Measurements from ENCODE around the gene PLPP2.

Gene PLPP2

DNA sequence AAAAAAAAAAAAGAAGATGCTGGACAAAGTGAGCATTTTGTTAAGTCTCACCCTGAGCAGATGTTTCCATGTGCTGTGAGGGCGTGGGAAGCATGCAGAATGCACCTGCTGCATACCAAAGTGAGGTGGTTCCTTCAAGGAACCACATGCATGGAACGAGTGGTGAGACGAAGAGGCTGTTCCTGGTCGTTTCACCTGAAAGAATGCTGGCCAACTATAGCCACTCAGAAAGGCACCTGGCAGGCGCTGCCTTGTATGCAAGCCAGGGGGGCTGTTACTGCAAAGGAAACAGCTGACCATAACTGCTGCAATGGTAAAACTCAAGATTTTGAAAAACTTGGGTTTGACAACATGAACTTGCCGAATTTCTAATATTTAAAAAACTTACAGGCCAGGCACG, 38.7 kb upstream of the PLPP2 start:
- Histone ChIP-seq H3K27me3 (ENCODE audit: control insufficient read depth in 5 of 5, insufficient read depth in 4 of 5, low read length in 5 of 5) (no peaks in the 10 kb centered on the region), H3K4me1 (ENCODE audit: control insufficient read depth in 5 of 5, insufficient read depth in 5 of 5, low read length in 5 of 5) (peaks cover 0 to 6% (median 0%) of the 10 kb centered on the region in 5 donors), H3K4me3 (ENCODE audit: low read depth in 1 of 5, low read length in 5 of 5) (no peak overlapping the region), H3K27ac (ENCODE audit: low read depth, low read length) (no peak overlapping the region), H3K9me3 (ENCODE audit: control insufficient read depth in 5 of 5, low read length in 5 of 5) (peaks cover 0 to 15% (median 3%) of the 10 kb centered on the region in 5 donors), H3K9ac (ENCODE audit: low read length in 5 of 5) (no peak overlapping the region), H3K36me3 (ENCODE audit: control insufficient read depth in 5 of 5, insufficient read depth in 5 of 5, low read length in 5 of 5) (peaks cover 5 to 78% (median 73%) of the 10 kb centered on the region in 5 donors)

DNA sequence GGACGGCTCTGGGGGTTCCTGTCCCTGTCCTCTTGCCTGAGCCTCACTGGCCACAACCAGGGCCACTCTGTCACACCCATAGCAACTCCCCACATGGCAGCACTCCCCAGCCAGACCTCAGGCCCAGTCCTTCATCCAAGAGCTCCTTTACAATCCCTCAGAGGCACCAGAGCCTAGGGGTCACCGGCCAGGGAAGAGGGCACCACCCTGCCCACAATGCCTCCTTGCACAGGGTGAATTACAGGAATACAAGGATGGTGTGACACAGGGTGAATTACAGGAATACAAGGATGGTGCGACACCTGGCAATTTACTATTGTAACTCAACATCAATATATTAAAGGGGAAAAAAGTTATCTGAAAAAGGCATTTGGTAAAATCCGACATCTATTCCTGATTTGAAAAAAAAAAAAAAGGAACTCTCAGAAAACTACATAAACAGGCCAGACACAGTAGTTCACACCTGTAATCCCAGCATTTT, 36.9 kb upstream of the PLPP2 start:
- Histone ChIP-seq H3K27ac (ENCODE audit: low read depth, low read length) (no peak overlapping the region), H3K4me1 (ENCODE audit: control insufficient read depth in 5 of 5, insufficient read depth in 5 of 5, low read length in 5 of 5) (peaks cover 0 to 6% (median 0%) of the 10 kb centered on the region in 5 donors), H3K27me3 (ENCODE audit: control insufficient read depth in 5 of 5, insufficient read depth in 4 of 5, low read length in 5 of 5) (no peaks in the 10 kb centered on the region), H3K9me3 (ENCODE audit: control insufficient read depth in 5 of 5, low read length in 5 of 5) (peaks cover 0 to 15% (median 3%) of the 10 kb centered on the region in 5 donors), H3K36me3 (ENCODE audit: control insufficient read depth in 5 of 5, insufficient read depth in 5 of 5, low read length in 5 of 5) (peaks cover 5 to 83% (median 67%) of the 10 kb centered on the region in 5 donors), H3K9ac (ENCODE audit: low read length in 5 of 5) (no peak overlapping the region), H3K4me3 (ENCODE audit: low read depth in 1 of 5, low read length in 5 of 5) (no peak overlapping the region)

DNA sequence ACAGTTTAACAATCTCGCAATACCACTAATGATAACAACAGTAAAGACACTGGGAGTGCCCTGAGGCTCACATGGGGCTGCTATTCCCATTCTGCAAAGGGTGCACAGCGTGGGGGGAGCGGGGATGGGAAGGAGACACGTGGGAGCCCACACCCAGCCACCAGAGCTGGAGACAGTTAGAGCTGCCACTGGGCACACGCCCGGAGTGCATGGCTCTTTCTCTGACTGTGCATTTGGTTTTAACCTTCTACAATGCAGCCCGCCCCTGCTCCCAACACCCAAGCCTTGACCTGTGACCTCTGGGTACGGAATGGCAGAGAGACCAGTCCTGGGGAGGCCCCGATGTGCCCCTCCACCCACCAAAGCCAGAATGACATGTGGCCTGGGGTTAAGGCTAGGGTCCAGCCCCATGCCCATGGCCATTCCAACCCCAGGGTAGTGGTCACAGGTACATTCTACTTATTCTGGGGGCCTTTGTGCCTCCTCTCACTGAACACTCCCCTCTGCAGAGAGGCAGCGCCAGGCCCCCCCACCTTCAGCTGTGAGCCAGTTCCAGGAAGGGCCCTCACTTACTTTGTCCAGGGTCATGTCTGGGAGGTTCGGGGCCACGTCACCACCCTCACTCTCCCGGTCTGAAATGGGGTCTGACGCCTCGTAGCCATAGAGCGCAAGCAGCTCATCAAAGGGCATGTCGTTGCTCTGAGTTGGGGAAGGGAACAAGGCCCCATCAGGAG, 36.3 kb upstream of the PLPP2 start:
- peaks cover 5 to 89% (median 72%) of the 10 kb centered on the region in 5 donors for H3K36me3 ChIP-seq (ENCODE audit: control insufficient read depth in 5 of 5, insufficient read depth in 5 of 5, low read length in 5 of 5)
- peaks cover 0 to 15% (median 3%) of the 10 kb centered on the region in 5 donors for H3K9me3 ChIP-seq (ENCODE audit: control insufficient read depth in 5 of 5, low read length in 5 of 5)
- H3K27ac ChIP-seq (ENCODE audit: low read depth, low read length), result no peak overlapping the region
- peaks cover 0 to 6% (median 0%) of the 10 kb centered on the region in 5 donors for H3K4me1 ChIP-seq (ENCODE audit: control insufficient read depth in 5 of 5, insufficient read depth in 5 of 5, low read length in 5 of 5)
- no peaks in the 10 kb centered on the region for H3K27me3 ChIP-seq (ENCODE audit: control insufficient read depth in 5 of 5, insufficient read depth in 4 of 5, low read length in 5 of 5)
- no peak overlapping the region for H3K4me3 ChIP-seq (ENCODE audit: low read depth in 1 of 5, low read length in 5 of 5)
- no peak overlapping the region for H3K9ac ChIP-seq (ENCODE audit: low read length in 5 of 5)

DNA sequence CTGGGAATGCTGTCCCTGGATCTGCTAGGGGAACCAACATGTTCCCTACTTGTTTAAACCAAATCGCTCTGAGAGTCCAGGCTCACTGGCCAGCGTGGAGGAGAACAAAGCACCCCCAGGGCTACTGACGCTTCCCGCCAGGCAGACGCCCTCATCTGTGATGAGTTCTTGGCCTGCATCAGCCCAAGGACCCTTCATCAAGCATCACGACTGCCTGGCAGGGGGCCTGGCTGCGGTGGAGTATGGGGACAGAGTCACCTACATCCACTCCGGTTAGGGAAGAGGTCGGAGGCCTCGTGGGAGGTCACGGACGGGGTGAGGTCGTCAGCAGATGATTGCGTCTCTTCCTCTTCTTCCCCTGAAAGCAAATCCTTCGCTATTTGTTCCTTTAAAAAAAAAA, 35.7 kb upstream of the PLPP2 start:
- peaks cover 8 to 94% (median 74%) of the 10 kb centered on the region in 5 donors for H3K36me3 ChIP-seq (ENCODE audit: control insufficient read depth in 5 of 5, insufficient read depth in 5 of 5, low read length in 5 of 5)
- H3K9ac ChIP-seq (ENCODE audit: low read length in 5 of 5), result no peak overlapping the region
- H3K4me3 ChIP-seq (ENCODE audit: low read depth in 1 of 5, low read length in 5 of 5), result no peak overlapping the region
- peaks cover 0 to 6% (median 0%) of the 10 kb centered on the region in 5 donors for H3K4me1 ChIP-seq (ENCODE audit: control insufficient read depth in 5 of 5, insufficient read depth in 5 of 5, low read length in 5 of 5)
- no peaks in the 10 kb centered on the region for H3K27me3 ChIP-seq (ENCODE audit: control insufficient read depth in 5 of 5, insufficient read depth in 4 of 5, low read length in 5 of 5)
- H3K9me3 ChIP-seq (ENCODE audit: control insufficient read depth in 5 of 5, low read length in 5 of 5), result peaks cover 0 to 15% (median 3%) of the 10 kb centered on the region in 5 donors
- H3K27ac ChIP-seq (ENCODE audit: low read depth, low read length), result no peak overlapping the region

DNA sequence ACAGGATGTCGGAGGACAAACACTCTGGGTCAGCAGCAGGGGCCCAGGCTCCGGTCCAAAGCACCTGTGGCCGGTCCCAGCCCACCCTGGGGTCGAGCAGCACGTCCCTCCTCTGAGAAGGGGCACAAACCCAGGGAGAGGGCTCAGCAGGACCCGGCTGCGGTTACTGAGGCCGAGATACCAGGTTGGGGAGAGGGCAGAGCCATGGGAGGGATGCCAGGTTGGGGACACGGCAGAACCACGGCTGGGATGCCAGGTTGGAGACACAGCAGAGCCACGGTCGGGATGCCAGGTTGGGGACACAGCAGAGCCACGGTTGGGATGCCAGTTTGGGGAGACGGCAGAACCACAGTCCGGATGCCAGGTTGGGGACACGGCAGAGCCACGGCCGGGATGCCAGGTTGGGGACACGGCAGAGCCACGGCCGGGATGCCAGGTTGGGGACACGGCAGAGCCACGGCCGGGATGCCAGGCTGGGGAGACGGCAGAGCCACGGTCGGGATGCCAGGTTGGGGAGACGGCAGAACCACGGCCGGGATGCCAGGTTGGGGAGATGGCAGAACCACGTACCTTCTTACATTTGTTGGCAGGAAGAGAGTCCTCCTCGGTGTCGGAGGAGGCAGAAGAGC, 34.8 kb upstream of the PLPP2 start:
- peaks cover 0 to 6% (median 0%) of the 10 kb centered on the region in 5 donors for H3K4me1 ChIP-seq (ENCODE audit: control insufficient read depth in 5 of 5, insufficient read depth in 5 of 5, low read length in 5 of 5)
- H3K9me3 ChIP-seq (ENCODE audit: control insufficient read depth in 5 of 5, low read length in 5 of 5), result peaks cover 0 to 15% (median 3%) of the 10 kb centered on the region in 5 donors
- no peak overlapping the region for H3K27ac ChIP-seq (ENCODE audit: low read depth, low read length)
- peak overlapping the region in 1 of 5 donors; percentile 30 for H3K9ac ChIP-seq (ENCODE audit: low read length in 5 of 5)
- peaks cover 8 to 91% (median 75%) of the 10 kb centered on the region in 5 donors for H3K36me3 ChIP-seq (ENCODE audit: control insufficient read depth in 5 of 5, insufficient read depth in 5 of 5, low read length in 5 of 5)
- H3K27me3 ChIP-seq (ENCODE audit: control insufficient read depth in 5 of 5, insufficient read depth in 4 of 5, low read length in 5 of 5), result no peaks in the 10 kb centered on the region
- H3K4me3 ChIP-seq (ENCODE audit: low read depth in 1 of 5, low read length in 5 of 5), result no peak overlapping the region

DNA sequence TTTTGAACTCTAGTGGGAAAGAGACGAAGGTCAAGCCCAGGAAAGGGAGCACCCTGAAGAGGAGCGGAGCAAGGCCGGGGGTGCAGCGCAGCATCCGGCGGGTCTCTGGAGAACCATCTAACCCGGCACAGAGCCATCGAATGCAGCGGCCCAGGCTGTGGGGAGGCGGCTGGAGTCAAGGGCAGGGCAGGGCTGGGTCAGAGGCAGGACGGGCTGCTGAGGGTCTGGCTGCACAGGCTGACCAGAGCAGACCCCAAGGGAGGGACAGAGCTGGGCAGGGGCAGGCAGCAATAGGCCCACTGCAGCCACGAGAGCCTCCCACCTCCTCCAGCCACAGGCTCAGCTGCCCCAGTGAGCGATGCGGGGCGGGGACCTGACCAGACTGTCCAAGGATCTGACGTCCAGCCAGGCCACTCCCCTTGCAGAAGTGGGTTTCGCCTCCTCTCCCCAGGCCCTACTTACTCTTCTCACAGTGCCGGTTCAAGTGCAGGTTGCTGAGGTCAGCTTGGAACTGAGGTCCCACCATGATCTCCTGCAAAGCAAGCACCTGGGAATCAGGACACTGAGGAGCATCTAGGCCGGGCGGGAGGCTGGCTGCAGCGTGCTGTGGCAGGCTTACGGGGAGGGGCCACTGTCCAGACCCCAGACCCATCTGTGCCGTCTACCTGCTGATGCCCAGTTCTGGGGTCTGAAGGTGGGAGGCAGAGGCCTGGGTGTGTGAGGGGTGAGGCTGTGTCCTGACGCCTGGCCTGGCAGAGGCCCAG, 34.2 kb upstream of the PLPP2 start:
- Histone ChIP-seq H3K27ac (ENCODE audit: low read depth, low read length) (no peak overlapping the region), H3K27me3 (ENCODE audit: control insufficient read depth in 5 of 5, insufficient read depth in 4 of 5, low read length in 5 of 5) (no peaks in the 10 kb centered on the region), H3K4me3 (ENCODE audit: low read depth in 1 of 5, low read length in 5 of 5) (no peak overlapping the region), H3K9ac (ENCODE audit: low read length in 5 of 5) (peak overlapping the region in 1 of 5 donors; percentile 30), H3K9me3 (ENCODE audit: control insufficient read depth in 5 of 5, low read length in 5 of 5) (peaks cover 0 to 11% (median 0%) of the 10 kb centered on the region in 5 donors), H3K36me3 (ENCODE audit: control insufficient read depth in 5 of 5, insufficient read depth in 5 of 5, low read length in 5 of 5) (peaks cover 6 to 91% (median 73%) of the 10 kb centered on the region in 5 donors), H3K4me1 (ENCODE audit: control insufficient read depth in 5 of 5, insufficient read depth in 5 of 5, low read length in 5 of 5) (peaks cover 0 to 6% (median 0%) of the 10 kb centered on the region in 5 donors)

DNA sequence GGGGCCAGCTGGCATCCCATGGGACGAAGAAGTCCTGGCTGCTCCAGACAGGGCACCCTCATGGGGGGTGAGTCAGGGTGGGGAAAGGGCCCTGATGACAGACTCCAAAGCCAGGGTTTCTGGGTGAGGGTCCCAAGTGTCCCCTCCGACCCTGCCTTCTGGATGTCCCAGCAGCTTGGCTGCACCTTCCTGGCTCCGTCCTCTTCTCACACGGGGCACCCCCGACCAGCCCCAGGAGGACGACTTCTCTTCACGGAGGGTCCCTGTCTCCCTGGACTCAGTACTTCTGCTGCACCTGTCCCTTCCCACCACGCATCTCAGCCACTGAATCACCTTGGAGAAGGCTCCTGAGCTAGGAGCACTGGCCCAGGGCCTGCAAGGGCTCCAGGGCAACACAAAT, 33.5 kb upstream of the PLPP2 start:
- Histone ChIP-seq H3K27me3 (ENCODE audit: control insufficient read depth in 5 of 5, insufficient read depth in 4 of 5, low read length in 5 of 5) (no peaks in the 10 kb centered on the region), H3K4me1 (ENCODE audit: control insufficient read depth in 5 of 5, insufficient read depth in 5 of 5, low read length in 5 of 5) (peaks cover 0 to 6% (median 0%) of the 10 kb centered on the region in 5 donors), H3K4me3 (ENCODE audit: low read depth in 1 of 5, low read length in 5 of 5) (no peak overlapping the region), H3K27ac (ENCODE audit: low read depth, low read length) (no peak overlapping the region), H3K36me3 (ENCODE audit: control insufficient read depth in 5 of 5, insufficient read depth in 5 of 5, low read length in 5 of 5) (peaks cover 8 to 90% (median 70%) of the 10 kb centered on the region in 5 donors), H3K9me3 (ENCODE audit: control insufficient read depth in 5 of 5, low read length in 5 of 5) (peaks cover 0 to 11% (median 0%) of the 10 kb centered on the region in 5 donors), H3K9ac (ENCODE audit: low read length in 5 of 5) (no peak overlapping the region)

DNA sequence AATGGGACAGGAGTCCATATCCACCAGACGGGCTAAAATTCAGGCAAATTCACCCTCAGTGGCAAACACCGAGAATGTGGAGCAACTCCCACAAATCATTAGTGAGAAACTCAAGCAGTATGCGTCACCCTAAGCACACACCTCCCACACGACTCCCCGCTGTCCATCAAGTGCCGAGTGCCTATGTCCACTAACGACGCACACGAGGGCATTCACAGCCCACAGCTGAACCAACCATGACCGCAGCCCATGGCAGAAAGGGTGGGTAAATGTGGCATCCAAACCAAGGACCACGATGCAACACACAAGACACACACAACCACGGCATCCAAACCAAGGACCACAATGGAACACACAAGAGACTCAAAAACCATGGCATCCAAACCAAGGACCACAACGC, 31.4 kb upstream of the PLPP2 start:
- Histone ChIP-seq H3K27me3 (ENCODE audit: control insufficient read depth in 5 of 5, insufficient read depth in 4 of 5, low read length in 5 of 5) (no peaks in the 10 kb centered on the region), H3K4me1 (ENCODE audit: control insufficient read depth in 5 of 5, insufficient read depth in 5 of 5, low read length in 5 of 5) (peaks cover 0 to 6% (median 0%) of the 10 kb centered on the region in 5 donors), H3K36me3 (ENCODE audit: control insufficient read depth in 5 of 5, insufficient read depth in 5 of 5, low read length in 5 of 5) (peaks cover 6 to 83% (median 57%) of the 10 kb centered on the region in 5 donors), H3K4me3 (ENCODE audit: low read depth in 1 of 5, low read length in 5 of 5) (no peak overlapping the region), H3K27ac (ENCODE audit: low read depth, low read length) (no peak overlapping the region), H3K9ac (ENCODE audit: low read length in 5 of 5) (no peak overlapping the region), H3K9me3 (ENCODE audit: control insufficient read depth in 5 of 5, low read length in 5 of 5) (peaks cover 0 to 4% (median 0%) of the 10 kb centered on the region in 5 donors)

DNA sequence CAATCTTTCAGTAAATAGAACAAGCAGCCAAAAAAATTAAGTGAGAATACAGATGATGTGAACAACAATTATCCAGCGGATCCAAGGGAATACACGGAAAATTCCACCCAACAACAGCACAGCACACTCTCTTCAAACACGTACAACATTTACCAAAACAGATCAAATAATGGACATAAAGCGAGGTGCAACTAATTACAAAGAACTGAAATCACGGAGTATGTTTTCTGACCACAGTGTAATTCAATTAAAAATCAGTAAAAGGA, 27.2 kb upstream of the PLPP2 start:
- peaks cover 0 to 4% (median 0%) of the 10 kb centered on the region in 5 donors for H3K9me3 ChIP-seq (ENCODE audit: control insufficient read depth in 5 of 5, low read length in 5 of 5)
- H3K36me3 ChIP-seq (ENCODE audit: control insufficient read depth in 5 of 5, insufficient read depth in 5 of 5, low read length in 5 of 5), result peaks cover 15 to 72% (median 41%) of the 10 kb centered on the region in 5 donors
- H3K27ac ChIP-seq (ENCODE audit: low read depth, low read length), result no peak overlapping the region
- H3K4me1 ChIP-seq (ENCODE audit: control insufficient read depth in 5 of 5, insufficient read depth in 5 of 5, low read length in 5 of 5), result peaks cover 0 to 7% (median 0%) of the 10 kb centered on the region in 5 donors
- no peaks in the 10 kb centered on the region for H3K27me3 ChIP-seq (ENCODE audit: control insufficient read depth in 5 of 5, insufficient read depth in 4 of 5, low read length in 5 of 5)
- no peak overlapping the region for H3K9ac ChIP-seq (ENCODE audit: low read length in 5 of 5)
- H3K4me3 ChIP-seq (ENCODE audit: low read depth in 1 of 5, low read length in 5 of 5), result no peak overlapping the region

Measured in subcutaneous abdominal adipose tissue (tissue), 5 donors.